ENCODE results near the gene TBCD. TPM values are rescaled to one million over a fixed set of nuclear protein-coding genes. Genes with fewer than 3 reads are reported as not detected.

Gene TBCD
- total RNA-seq, 1 donor from 2014 or later = 84.8 TPM

DNA sequence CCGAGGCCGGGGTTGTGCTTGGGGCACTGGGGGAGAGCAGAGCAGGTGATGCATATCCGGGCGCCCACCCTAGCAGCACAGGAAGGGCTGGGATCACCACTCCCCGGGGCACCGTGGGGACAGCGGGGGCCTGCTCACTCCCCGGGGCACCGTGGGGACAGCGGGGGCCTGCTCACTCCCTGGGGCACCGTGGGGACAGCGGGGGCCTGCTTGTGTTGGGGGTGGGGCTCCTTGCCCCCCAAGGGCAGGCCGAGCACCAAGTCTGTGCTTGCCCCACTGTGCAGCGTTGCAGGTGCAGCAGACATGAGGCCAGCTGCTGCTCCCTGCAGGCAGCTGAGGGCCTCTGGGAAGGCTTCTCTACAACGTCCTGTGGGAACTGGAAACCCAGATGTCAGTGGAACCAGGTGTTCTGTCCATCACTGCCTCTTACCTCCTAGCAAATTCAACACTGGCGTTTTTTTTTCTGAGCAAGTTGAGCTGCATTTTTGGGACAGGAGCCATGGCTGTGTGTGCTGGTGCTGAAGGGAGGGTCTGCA lies 112.9 kb downstream of the TBCD start:
- DNase-seq (no peak), ATAC-seq (no peak)
- peak overlapping the region; percentile 64 for H3K27ac ChIP-seq
- H3K4me1 ChIP-seq = peaks cover 23% of the 10 kb centered on the region
- no peaks in the 10 kb centered on the region for H3K27me3 ChIP-seq (ENCODE audit: low read depth)
- peaks cover under 1% of the 10 kb centered on the region for H3K36me3 ChIP-seq
- no peak overlapping the region for H3K4me3 ChIP-seq
- H3K9me3 ChIP-seq = no peaks in the 10 kb centered on the region
- TF ChIP-seq, protein P1, sequence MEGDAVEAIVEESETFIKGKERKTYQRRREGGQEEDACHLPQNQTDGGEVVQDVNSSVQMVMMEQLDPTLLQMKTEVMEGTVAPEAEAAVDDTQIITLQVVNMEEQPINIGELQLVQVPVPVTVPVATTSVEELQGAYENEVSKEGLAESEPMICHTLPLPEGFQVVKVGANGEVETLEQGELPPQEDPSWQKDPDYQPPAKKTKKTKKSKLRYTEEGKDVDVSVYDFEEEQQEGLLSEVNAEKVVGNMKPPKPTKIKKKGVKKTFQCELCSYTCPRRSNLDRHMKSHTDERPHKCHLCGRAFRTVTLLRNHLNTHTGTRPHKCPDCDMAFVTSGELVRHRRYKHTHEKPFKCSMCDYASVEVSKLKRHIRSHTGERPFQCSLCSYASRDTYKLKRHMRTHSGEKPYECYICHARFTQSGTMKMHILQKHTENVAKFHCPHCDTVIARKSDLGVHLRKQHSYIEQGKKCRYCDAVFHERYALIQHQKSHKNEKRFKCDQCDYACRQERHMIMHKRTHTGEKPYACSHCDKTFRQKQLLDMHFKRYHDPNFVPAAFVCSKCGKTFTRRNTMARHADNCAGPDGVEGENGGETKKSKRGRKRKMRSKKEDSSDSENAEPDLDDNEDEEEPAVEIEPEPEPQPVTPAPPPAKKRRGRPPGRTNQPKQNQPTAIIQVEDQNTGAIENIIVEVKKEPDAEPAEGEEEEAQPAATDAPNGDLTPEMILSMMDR (IDR thresholded peaks at IDR 0.05) = no peak
- intact Hi-C loops (cut with DNase I) = no loop called here

DNA sequence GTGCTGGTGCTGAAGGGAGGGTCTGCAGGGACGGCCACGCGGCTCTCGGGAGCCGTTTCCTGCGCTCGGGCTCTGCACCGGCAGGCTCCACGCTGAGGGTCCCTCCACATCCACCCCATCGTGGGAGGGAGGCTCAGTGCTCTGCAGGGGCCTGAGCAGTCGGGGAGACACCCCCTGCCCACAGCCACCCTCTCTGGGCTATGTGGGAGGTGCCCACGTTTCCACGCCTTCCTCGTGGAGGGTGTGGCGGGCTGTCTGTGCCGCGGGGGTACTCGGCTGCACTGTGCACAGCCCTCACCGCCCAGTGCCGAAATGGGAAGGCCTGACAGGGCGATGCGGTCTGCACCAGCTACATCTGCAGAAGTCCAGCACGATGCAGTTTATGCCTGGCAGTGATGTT lies 113.4 kb downstream of the TBCD start:
- H3K4me3 ChIP-seq = no peak overlapping the region
- intact Hi-C loops (cut with DNase I) = no loop called here
- H3K36me3 ChIP-seq = peaks cover 6% of the 10 kb centered on the region
- TF ChIP-seq, protein P1 (IDR thresholded peaks at IDR 0.05) = no peak
- H3K4me1 ChIP-seq = peaks cover 18% of the 10 kb centered on the region
- H3K27me3 ChIP-seq (ENCODE audit: low read depth) = no peaks in the 10 kb centered on the region
- no peaks in the 10 kb centered on the region for H3K9me3 ChIP-seq
- H3K27ac ChIP-seq = no peak overlapping the region
- DNase-seq (no peak), ATAC-seq (no peak)

DNA sequence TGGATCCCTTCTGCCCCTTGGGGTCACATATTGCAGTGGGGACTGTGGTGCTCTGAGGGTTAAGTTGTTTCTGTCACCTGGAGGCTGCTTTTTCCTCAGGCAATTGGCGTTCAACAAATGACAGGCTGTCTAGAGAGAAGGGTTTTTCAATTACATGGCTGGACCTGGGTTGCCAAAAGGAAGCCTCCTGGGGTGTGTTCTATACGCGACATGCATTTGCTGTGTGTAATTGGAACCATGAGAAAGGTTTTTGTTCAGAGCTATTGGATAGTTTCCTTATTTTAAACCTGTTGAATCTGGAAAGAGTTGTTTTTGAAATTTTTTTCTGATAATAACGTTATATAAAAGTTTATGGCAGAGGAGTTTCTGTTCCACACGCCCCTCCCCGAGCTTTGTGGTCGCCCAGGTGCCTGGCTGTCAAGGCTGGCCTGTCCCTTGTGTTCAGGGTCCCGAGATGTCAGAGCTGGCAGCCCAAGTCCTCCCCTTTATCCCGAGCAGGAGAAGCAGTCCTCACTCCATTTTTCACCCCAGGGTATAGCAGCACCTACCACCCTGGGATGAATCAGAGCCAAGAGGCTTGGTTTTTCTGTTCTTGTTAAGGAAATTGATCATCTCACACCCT lies 114.0 kb downstream of the TBCD start:
- TF ChIP-seq, protein P1 (IDR thresholded peaks at IDR 0.05) = no peak
- H3K27ac ChIP-seq = peak overlapping the region; percentile 24
- intact Hi-C loops (cut with DNase I) = no loop called here
- peaks cover 12% of the 10 kb centered on the region for H3K4me1 ChIP-seq
- no peak overlapping the region for H3K4me3 ChIP-seq
- DNase-seq (no peak), ATAC-seq (no peak)
- peaks cover 12% of the 10 kb centered on the region for H3K36me3 ChIP-seq
- H3K9me3 ChIP-seq = no peaks in the 10 kb centered on the region
- no peaks in the 10 kb centered on the region for H3K27me3 ChIP-seq (ENCODE audit: low read depth)

DNA sequence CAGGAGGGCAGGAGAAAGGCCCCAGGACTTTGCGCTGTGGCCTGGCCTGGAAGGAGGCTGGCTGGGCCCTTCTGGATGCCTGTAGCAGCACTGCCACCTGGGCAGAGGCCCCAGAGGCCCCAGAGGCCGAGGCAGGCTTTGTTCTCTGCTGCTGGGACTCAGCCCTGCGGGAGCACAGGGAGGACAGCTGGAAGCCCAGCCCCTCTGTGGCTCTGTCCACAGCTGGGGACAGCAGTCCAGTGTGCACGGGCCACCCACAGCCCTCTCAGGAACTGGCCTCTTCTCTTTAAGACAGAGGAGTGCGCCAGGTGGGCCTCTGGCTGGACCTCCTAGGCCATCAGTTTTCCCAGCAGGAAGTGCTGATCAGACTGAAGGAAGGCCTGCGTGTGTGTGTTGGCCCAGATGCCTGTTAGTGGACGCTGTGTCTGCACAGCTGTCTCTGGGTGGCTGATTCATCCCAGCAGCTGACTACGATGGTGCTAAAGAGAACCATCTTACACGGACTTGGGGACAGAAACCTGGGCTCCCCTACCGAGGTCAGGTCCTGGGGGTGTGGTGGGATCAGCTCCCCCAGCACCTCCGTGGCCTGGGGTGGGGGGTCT lies 114.8 kb downstream of the TBCD start:
- Histone ChIP-seq H3K4me3 (no peak overlapping the region), H3K27me3 (ENCODE audit: low read depth) (no peaks in the 10 kb centered on the region), H3K27ac (peak overlapping the region; percentile 24), H3K36me3 (peaks cover 19% of the 10 kb centered on the region), H3K4me1 (peaks cover 11% of the 10 kb centered on the region), H3K9me3 (no peaks in the 10 kb centered on the region)
- intact Hi-C loops (cut with DNase I) = no loop called here
- ATAC-seq (peak in 1 of 2 donors; percentile 7), DNase-seq (peak; percentile 39)
- TF ChIP-seq, protein P1 (IDR thresholded peaks at IDR 0.05) = no peak

DNA sequence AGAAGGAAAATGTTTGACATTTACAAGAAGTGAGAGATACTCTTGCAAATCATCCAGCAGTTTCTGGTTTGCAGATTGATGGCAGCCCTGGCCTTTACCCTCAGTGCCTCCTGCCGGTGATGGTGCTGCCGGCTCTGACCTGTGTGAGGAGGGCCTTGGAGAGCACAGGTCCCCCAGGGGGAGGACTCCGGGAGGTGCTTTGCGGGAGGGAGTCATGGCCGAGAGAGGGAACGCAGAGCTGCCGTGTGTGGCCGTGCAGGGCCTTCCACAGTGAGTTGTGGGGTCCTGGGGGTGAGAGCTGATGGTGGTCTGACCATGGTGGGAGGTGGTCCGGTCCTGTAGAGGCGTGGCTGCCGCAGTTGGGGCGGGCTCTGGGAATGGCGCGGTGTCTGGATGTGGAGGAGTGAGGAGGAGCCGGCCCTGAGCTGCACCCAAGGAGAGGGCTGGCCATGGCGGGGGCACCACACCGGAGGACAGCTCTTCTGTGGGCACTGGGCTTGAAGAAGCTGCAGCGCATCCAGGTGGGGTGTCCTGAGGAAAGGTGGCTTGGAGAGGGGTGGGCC lies 116.0 kb downstream of the TBCD start:
- no peaks in the 10 kb centered on the region for H3K9me3 ChIP-seq
- H3K4me1 ChIP-seq = peaks cover 11% of the 10 kb centered on the region
- TF ChIP-seq, protein P1 (IDR thresholded peaks at IDR 0.05) = no peak
- no peak overlapping the region for H3K27ac ChIP-seq
- DNase-seq (peak; percentile 35), ATAC-seq (no peak)
- H3K36me3 ChIP-seq = peaks cover 26% of the 10 kb centered on the region
- intact Hi-C loops (cut with DNase I) = no loop called here
- no peak overlapping the region for H3K4me3 ChIP-seq
- H3K27me3 ChIP-seq (ENCODE audit: low read depth) = no peaks in the 10 kb centered on the region

Data from lower lobe of right lung (tissue), 2 donors.